ENCODE data around the gene CARD8.
"Not testable (repeated sequence)": the region's sequence is repeated elsewhere in the genome, so short reads cannot be mapped to it uniquely, and the experiment has no call there.

CARD8 gene

DNA sequence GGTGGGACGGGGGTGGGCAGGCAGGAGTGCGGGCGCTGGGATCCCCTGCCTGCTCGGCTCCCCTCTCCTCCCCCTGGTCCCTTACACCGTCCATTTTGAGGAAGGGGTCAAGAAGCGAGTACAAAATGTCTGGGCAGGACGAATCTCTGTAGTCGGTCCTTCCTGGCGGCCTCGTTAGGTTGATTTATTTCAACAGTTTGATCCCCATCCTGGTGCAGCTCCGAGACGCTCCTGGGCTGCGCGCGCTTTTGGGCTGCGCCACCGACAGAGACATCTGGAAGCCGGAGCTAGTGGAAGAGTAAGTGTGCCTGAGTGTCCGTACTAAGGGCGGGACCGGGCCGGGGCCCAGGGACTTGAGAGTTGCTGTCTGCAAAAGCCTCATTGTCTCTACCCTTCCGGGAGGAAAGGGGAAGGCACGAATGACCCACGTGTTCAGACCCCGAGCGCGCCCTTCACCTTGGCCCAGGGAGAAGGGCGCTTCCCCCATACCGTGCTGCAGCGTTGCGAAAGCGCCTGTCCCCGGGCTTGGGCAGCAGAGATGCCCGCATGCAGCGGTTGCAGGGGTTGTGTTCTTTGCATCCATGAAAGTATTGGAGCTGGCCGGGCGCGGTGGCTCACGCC, 15.9 kb upstream of the CARD8 start:
- peak; percentile 35 for DNase-seq
- in situ Hi-C loops (cut with HindIII; ENCODE audit: low pct_ligation_motif_present, low pct_unique_long_range_greater_than_20kb, low sequenced_read_pairs), result no loop called here

DNA sequence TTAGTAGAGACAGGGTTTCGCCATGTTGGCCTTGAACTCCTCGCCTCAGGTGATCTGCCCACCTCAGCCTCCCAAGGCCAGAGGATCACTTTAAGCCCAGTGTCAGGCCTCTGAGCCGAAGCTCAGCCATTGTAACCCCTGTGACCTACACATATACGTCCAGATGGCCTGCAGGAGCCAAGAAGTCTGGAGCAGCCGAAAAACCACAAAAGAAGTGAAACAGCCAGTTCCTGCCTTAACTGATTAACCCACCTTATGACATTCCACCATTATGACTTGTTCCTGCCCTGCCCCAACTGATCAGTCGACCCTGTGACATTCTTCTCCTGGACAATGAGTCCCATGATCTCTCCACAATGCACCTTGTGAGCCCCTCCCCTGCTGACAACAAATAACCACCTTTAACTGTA, 13.9 kb upstream of the CARD8 start:
- in situ Hi-C loops (cut with HindIII; ENCODE audit: low pct_ligation_motif_present, low pct_unique_long_range_greater_than_20kb, low sequenced_read_pairs); DNase-seq: not testable (repeated sequence)

DNA sequence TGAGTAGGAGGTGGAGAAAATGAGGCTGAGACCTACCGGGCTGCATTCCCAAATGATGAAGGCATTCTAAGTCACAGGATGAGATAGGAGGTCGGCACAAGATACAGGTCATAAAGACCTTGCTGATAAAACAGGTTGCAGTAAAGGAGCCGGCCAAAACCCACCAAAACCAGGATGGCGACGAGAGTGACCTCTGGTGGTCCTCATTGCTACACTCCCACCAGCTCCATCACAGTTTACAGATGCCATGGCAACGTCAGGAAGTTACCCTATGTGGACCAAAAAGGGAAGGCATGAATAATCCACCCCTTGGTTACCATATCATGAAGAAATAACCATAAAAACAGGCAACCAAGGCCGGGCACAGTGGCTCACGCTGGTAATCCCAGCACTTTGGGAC, 9.6 kb upstream of the CARD8 start:
- DNase-seq; in situ Hi-C loops (cut with HindIII; ENCODE audit: low pct_ligation_motif_present, low pct_unique_long_range_greater_than_20kb, low sequenced_read_pairs): not testable (repeated sequence)

DNA sequence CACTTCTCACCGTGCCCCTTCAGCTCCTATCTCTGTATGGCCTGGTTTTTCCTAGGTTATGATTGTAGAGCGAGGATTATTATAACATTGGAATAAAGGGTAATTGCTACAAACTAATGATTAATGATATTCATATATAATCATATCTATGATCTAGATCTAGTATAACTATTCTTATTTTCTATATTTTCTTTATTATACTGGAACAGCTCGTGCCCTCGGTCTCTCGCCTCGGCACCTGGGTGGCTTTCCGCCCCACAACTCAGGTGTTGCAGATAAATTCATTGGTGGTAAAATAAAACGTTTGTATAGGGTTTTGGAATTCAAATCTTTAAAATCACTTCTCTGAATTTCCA, 4.6 kb upstream of the CARD8 start:
- in situ Hi-C loops (cut with HindIII; ENCODE audit: low pct_ligation_motif_present, low pct_unique_long_range_greater_than_20kb, low sequenced_read_pairs); DNase-seq: not testable (repeated sequence)

DNA sequence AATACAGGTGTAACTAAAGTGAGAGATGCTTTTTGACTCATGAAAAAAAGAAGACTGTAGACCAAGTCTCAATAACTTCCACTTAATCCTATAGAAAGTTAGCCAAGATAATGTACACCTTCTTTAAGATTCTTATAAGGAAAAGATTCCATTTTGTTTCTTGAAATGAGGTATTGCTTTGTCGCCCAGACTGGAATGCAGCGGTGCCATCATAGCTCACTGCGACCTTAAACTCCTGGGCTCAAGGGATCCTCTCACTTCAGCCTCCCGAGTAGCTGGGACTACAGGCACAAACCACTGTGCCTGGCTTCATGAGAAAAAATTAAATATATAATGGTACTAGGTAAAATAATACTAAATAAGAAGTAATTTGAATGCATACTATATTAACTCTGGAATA, 3.3 kb upstream of the CARD8 start:
- in situ Hi-C loops (cut with HindIII; ENCODE audit: low pct_ligation_motif_present, low pct_unique_long_range_greater_than_20kb, low sequenced_read_pairs); DNase-seq: not testable (repeated sequence)

DNA sequence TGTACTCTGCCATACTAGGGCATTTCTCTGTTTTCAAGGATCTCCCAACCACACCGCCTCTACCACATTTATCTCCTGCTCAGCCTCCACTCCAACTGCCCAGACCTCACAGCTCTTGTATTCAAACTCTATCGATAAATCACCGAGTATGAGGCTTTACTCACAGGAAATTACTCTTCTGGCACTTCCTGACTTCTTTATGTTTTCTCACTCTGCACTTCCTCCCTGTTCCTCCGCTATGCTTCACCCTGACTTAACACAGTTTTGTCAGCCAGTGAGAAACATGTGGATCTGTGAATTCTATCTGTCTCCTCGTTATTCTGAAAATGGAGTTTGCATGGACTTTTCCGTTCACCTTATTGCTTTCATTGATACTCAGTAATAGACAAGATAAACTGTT, 2.6 kb upstream of the CARD8 start:
- in situ Hi-C loops (cut with HindIII; ENCODE audit: low pct_ligation_motif_present, low pct_unique_long_range_greater_than_20kb, low sequenced_read_pairs), result no loop called here
- DNase-seq, result no peak

DNA sequence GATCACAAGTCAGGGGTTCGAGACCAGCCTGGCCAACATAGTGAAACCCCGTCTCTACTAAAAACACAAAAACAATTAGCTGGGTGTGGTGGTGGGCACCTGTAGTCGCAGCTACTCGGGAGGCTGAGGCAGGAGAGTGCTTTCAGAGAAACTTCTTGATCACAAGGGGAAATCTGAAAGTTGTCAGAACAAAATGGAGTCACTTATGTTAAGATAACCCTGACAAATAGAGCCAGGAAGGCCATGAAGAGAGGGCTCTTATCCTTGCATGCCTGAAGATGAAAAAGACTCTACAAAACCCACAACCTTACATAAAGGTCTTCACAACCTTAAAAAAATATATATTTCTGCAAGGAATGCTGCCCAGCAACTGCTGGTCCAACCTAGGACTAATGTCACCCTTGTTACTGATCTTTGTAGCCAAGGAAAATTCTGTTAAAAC, 1.2 kb downstream of the CARD8 start:
- DNase-seq, result no peak
- in situ Hi-C loops (cut with HindIII; ENCODE audit: low pct_ligation_motif_present, low pct_unique_long_range_greater_than_20kb, low sequenced_read_pairs), result no loop called here

DNA sequence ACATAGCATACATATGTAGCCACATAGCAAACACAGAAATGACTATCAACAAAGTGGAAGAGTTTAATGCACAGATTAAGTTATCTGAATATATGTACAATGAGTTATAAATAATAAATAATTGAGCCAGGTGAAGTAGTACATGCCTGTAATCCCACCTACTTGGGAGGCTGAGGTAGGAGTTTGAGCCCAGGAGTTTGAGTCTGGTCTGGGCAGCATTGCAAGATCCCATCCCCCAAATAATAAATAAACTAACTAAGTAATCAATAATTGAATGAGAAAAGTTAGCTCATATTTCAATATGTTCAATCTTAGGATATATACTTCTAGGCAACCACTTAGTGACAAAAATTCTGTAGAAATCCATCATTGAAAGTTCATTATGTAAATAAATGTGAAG, 1.7 kb downstream of the CARD8 start:
- in situ Hi-C loops (cut with HindIII; ENCODE audit: low pct_ligation_motif_present, low pct_unique_long_range_greater_than_20kb, low sequenced_read_pairs), result no loop called here
- no peak for DNase-seq

DNA sequence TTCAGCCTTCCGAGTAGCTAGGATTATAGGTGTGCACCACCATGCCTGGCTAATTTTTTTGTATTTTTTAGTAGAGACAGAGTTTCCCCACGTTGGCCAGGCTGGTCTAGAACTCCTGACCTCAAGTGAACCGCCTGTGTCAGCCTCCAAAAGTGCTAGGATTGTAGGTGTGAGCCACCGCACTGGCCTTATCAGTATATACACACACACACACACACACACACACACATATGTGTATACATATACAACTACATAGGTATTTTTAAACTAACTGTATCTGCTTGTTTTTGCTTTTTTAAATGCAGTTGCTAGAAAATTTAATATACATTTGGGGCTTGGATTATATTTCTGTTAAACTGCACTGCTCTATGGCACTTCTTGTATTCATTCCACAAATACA, 3.1 kb downstream of the CARD8 start:
- DNase-seq, result no peak
- in situ Hi-C loops (cut with HindIII; ENCODE audit: low pct_ligation_motif_present, low pct_unique_long_range_greater_than_20kb, low sequenced_read_pairs), result no loop called here

DNA sequence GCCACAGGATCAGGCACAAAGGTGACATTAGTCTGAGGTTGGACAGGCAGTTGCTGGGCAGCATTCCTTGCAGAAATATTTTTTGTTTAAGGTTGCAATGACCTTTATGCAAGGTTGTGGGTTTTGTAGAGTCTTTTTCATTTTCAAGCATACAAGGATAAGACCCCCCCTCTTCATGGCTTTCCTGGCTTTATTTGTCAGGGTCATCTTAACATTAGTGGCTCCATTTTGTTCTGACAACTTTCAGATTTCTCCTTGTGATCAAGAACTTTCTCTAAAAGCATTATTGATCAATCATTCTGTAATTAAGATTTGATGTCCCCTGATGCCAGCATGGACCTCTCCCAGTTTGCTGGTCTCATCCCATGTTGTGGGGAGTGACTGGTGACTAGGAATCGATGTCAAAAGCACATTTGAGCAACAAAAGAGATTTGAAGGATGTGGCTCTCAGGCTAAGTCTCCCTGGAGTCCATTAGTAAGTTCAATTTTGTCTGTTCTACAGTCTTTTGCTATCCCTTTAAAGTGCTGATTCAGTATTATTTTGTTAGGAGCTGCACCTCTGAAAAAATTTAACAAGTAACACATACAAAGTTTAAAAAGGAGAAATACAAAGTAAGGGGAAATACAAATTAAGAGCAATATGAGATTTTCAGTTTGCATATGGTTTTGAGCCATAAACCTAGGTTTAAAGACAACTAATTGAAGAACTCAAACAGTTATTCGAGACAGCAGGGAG, 5.3 kb downstream of the CARD8 start:
- DNase-seq, result no peak
- in situ Hi-C loops (cut with HindIII; ENCODE audit: low pct_ligation_motif_present, low pct_unique_long_range_greater_than_20kb, low sequenced_read_pairs), result no loop called here

DNA sequence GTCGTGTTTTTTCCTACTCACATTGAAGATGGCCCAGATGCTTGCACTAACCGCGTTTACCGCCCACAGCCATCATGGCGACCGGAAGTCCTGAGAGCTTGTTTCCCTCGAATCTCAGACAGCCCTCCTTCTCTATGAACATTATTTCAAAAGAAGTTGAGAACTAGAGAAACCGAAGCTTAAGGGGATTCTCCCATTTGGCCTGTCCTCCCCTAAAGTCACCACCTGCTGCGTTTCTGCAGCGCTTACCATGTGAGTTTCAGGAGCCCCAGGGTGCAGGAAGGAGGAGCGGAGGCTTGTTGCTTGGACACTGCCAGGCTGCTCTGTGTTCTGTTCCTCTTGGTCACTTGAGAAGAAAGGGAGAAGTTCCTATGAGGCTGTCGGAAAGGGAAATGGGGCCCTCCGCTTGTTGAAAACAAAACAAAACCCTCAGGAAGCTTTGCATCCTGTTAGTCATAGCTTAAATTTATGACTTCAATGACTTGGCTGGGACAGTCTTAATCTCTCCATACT, 6.2 kb downstream of the CARD8 start:
- in situ Hi-C loops (cut with HindIII; ENCODE audit: low pct_ligation_motif_present, low pct_unique_long_range_greater_than_20kb, low sequenced_read_pairs), result no loop called here

DNA sequence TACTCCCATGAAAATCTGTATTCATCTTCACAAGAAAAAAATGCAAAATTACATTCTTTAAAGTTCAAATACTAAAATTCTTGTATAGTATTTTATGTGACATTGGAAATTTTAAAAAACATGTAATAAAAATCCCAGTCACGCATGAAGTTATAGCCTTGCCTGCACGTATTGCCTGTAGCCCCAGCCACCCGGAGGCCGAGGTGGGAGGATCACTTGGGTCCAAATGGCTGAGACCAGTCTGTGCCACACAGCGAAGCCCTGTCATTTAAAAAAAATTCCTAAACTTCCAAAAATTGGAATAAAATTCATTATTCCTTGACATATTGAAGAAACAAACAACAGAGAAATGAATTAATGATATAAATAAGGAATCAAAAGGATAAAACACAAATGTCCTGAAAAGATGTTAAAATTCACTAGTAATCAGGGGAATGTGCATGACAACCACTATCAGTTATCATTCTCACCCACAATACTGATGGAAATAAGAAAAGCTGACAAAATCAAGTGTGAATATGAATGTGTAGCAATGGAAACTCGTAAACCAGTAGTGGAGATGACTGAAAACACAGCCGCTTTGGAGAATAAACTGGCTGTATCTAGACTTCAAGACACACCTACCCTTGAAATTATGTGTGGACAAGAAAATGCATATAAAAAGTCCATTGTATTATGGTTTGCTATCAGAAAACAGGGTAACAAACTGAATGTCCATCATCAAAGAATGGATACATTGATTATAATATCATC, 7.5 kb downstream of the CARD8 start:
- no peak for DNase-seq
- in situ Hi-C loops (cut with HindIII; ENCODE audit: low pct_ligation_motif_present, low pct_unique_long_range_greater_than_20kb, low sequenced_read_pairs), result no loop called here

More for the DNA sequence above, 6.2 kb downstream of the CARD8 start:
- DNase-seq, result no peak

DNA sequence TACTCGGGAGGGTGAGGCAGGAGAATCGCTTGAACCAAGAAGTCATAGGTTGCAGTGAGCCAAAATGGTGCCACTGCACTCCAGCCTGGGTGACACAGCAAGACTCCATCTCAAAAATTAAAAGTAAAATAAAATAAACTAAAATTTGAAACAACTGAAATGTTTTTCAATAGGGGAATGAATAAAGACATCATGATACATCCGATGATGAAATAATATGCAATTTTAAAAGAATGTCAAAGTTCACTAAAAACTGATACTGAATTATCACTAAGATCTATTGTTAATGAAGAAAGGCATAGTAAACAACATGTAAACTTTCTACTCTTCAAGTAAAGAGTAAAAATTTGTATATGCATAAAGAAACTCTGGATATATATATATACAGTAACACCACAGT, 8.5 kb downstream of the CARD8 start:
- in situ Hi-C loops (cut with HindIII; ENCODE audit: low pct_ligation_motif_present, low pct_unique_long_range_greater_than_20kb, low sequenced_read_pairs), result no loop called here
- no peak for DNase-seq

DNA sequence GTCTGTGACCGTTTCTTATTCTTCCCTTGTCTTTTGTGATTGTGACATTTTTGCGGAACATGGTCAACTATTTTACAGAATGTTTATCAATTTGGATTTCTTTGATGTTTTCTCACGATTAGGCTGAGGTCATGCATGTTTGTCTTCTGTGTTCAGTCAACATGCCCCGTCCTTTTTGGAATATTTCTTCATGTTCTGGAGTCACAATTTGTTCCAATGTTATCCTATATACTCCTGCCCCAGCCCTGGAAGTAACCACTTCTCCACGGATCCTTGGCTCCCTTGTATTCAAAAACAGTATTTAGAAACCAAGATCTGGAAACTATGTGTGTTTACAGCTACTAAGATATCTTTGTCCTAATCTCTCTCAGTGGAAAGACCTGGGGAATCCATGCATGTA, 9.6 kb downstream of the CARD8 start:
- in situ Hi-C loops (cut with HindIII; ENCODE audit: low pct_ligation_motif_present, low pct_unique_long_range_greater_than_20kb, low sequenced_read_pairs), result no loop called here

DNA sequence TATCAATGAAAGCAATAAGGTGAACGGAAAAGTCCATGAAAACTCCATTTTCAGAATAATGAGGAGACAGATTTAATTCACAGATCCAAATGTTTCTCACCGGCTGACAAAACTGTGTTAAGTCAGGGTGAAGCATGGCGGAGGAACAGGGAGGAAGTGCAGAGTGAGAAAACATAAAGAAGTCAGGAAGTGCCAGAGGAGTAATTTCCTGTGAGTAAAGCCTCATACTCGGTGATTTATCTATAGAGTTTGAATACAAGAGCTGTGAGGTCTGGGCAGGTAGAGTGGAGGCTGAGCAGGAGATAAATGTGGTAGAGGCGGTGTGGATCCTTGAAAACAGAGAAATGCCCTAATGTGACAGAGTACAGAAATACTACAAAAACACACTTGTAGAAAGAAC, 11.4 kb downstream of the CARD8 start:
- in situ Hi-C loops (cut with HindIII; ENCODE audit: low pct_ligation_motif_present, low pct_unique_long_range_greater_than_20kb, low sequenced_read_pairs), result no loop called here

More for the DNA sequence above, 9.6 kb downstream of the CARD8 start:
- DNase-seq, result no peak

DNA sequence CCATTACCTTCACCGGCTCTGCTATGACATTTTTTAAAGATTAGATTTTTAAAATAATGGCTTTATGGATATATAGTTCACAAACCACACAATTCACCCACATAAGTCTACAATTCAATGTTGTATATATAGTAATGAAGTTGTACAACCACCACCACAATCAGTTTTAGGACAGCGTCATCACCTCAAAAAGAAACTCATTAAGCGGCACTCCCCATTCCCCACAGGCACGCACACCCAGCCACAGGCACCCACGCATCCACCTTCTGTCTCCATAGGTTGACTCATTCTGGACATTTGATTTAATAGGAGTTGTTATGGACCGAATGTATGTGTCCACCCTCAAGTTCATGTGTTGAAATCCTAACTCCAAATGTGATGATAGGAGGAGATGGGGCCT, 13.9 kb downstream of the CARD8 start:
- in situ Hi-C loops (cut with HindIII; ENCODE audit: low pct_ligation_motif_present, low pct_unique_long_range_greater_than_20kb, low sequenced_read_pairs); DNase-seq: not testable (repeated sequence)

More for the DNA sequence above, 11.4 kb downstream of the CARD8 start:
- DNase-seq, result no peak

DNA sequence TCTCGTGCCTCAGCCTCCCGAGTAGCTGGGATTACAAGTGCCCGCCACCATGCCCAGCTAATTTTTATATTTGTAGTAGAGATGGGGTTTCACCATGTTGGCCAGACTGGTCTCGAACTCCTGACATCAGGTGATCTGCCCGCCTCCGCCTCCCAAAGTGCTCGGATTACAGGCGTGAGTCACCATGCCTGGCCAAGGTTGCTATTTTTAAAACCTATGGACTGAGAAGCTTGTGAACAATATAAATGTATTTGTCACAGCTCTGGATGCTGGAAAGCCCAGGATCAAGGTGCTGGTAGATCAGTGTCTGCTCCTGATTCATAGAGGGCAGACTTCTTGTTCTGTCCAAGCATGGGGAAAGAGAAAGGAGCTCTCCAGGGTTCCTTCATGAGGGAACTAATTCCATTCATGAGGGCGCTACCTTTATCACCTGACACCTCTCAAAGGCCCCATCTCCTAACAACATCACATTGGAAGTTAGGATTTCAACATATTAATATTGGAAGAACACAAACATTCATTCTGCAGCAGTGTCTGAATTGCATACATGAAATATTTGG, 16.1 kb downstream of the CARD8 start:
- in situ Hi-C loops (cut with HindIII; ENCODE audit: low pct_ligation_motif_present, low pct_unique_long_range_greater_than_20kb, low sequenced_read_pairs), result no loop called here
- DNase-seq, result no peak

DNA sequence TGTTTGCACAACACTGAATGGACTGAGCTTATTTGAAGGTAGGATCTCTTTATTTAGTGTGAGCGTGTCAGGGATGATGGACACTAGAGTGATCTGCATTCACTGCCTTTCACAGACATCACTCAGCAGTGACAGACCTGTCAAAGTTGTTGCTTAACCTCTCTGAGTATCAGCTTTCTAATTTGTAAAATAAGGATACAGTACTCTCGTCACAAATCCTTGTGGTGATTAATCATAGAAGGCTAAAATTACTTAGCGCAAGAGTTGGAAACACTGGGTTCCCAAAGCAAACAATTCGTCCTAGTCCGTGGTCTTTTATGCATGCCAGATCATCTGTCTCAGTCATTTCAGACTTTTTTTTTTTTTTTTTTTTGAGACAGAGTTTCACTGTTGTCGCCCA, 16.6 kb downstream of the CARD8 start:
- no peak for DNase-seq
- in situ Hi-C loops (cut with HindIII; ENCODE audit: low pct_ligation_motif_present, low pct_unique_long_range_greater_than_20kb, low sequenced_read_pairs), result no loop called here

DNA sequence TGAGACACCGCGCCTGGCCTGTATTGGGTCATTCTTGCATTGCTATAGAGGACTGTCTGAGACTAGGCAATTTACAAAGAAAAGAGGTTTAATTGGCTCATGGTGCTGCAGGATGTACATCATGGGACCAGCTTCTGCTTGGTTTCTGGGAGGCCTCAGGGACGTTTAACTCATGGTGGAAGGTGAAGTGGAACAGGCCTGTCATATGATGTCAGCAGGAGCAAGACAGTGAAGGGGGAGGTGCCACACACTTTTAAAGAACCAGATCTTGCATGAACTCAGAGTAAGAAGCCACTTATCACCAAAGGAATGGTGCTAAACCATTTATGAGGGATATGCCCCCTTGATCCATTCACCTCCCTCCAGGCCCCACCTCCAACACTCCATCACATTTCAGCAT, 18.7 kb downstream of the CARD8 start:
- in situ Hi-C loops (cut with HindIII; ENCODE audit: low pct_ligation_motif_present, low pct_unique_long_range_greater_than_20kb, low sequenced_read_pairs), result no loop called here

More for the DNA sequence above, 18.7 kb downstream of the CARD8 start:
- DNase-seq, result no peak
